Glomerular endothelial cell (primary cell): Measurements from ENCODE around the gene NME3. TPM values are rescaled to one million over a fixed set of nuclear protein-coding genes. Genes with fewer than 3 reads are reported as not detected.
"Not testable (repeated sequence)": the region's sequence is repeated elsewhere in the genome, so short reads cannot be mapped to it uniquely, and the experiment has no call there.

Experiments used
- DNase-seq: peaks from one replicate; pipeline ENCODE4 v3.0.0-alpha.2; 2011; ENCODE audit warnings: low read depth, low spot score; ENCODE audit errors: extremely low read depth
- total RNA-seq: library from RNA; depleted of rRNA; stranded (reverse); fragments of >200 nt; gene quantifications from 2 replicates; pipeline ENCODE4 v1.2.3, GENCODE V29; 2015

NME3 gene
- 70.4 and 72.6 TPM in 2 replicates for total RNA-seq

DNA sequence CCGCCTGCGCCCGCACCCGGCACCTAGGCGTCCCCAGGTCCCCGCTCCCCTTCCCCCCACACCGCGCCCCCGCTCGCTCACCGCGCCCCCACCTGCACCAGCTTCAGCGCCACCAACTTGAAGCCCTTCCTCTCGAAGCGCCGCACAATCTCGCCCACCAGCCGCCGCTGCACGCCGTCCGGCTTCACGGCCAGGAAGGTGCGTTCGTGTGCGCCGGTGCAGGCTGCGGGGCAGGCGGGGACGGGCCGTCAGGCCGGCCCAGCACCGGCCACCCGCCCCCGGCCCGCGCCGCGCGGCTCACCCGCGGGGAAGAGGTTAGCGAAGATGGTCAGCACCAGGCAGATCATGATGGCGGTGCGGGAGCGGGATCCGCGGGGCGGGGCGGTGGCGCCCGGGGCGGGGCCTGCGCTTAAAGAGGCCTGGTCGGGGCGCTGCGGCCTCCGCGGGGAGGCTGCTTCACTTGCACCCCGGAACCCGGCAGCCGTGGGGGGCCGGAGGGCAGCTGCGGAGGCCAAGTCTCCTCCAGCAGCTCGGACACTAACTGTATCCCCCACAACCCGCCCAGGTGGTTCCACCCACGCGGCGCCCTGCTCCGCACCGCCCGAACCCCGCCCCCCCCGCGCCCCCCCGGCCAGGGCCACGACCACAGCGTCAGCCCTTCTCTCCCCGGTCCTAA lies at the start of gene NME3:
NME3 (minus strand) TSS at position 356 of the 676 bp plus-strand sequence; CDS start at position 347, 9 bp downstream.
- no peak for DNase-seq

DNA sequence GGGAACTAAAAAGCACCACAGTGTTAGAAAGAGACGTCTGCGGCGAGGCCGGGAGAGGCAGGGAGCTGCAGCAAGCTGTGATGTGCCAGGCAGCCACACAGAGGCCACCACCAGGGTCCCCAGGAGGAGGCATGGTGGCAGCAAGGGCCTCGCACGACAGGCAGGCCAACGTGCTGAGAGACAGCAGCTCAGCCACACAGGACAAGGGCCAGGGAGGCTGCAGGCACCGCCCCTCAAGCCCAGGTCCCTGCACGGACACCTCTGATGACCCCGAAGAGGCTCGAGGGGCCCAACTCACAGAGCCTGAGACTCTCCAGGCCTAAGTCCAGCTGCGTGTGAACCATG lies 49.6 kb upstream of the NME3 start:
- DNase-seq, result no peak

GRCh38 chr16:1820096-1820945 lies 49.0 kb upstream of the NME3 start:
- no peak for DNase-seq

GRCh38 chr16:1819611-1820010 lies 48.3 kb upstream of the NME3 start:
- DNase-seq, result no peak

DNA sequence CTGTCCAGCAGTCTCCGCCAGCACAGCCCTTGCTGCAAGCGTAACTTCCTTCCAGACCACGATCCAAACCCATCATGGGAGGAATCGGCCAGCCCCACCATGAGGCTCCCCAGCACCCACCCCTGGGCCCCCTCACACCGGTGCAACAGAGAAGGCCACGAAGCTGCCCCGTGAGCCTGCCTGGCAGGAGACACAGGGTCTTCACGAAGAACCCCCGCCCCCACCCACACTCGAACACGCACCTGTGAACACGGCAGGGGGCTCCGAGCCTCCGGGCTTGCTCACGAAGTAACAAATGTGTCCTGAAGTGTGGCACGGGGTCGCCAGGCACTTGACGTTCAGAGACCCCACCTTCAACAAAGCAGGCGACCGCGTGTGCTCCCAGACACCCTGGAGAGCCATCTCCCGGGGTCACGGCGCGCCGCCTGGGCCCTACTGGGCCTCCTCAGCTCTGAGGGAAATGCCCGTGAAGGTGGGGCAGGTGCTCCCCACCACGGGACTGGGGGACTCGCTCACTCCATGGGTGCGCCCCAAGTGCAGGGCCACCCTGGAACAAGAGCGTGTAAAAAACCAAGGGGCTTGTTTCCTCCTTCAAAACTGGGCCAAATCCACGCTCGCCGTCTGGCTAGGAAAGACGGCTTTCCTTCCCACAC lies 47.7 kb upstream of the NME3 start:
- no peak for DNase-seq

DNA sequence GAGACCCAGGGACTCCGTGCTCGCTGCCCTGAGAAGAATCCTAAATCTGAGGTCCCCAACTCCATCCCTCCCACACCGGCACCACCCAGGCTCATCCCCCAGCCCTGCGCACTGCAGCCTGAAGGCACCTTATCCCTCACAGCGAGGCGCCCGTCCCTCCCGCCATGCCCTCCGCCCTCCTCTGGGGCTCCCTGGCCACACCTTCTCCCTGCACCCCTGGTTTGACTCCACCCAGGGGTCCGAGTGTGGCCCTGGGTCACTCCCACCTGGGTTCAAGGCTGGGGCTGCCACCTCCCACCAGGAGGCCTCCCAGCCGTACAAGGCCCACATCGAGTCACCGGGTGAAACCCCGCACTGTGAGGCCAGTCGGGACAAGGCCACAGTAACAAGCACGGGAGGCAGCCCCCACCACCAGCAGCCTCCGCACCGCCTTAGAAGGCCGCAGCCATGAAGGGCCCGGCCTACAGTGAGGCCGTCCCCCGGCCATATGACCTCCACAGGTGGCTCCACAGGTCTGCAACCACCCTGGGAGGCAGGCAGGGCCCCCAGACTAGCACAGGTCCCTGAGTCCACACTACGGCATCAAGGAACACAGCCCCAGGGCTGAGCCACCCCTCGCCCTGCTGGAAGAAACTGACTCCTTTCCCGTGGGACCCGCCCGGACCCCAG lies 47.0 kb upstream of the NME3 start:
- DNase-seq, result no peak

DNA sequence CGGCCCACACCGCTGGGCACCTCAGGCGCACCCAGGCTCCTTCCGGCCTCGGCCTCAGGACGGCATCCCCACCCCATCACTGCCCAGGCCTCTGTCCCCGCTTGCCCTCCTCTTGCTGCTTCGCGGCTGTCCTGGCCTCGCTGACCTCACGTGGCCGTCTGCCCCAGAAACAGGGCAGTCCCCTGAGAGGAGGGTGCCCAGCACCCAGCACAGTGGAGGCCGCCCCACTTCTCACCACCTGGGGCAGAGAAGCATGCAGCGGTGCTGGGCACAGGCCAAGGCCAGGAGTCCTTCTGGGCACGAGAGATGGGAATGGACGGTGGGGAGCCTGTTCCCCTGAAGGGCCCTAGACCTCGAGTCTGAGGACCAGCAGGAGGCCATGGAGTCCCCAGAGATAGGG lies 46.4 kb upstream of the NME3 start:
- no peak for DNase-seq

DNA sequence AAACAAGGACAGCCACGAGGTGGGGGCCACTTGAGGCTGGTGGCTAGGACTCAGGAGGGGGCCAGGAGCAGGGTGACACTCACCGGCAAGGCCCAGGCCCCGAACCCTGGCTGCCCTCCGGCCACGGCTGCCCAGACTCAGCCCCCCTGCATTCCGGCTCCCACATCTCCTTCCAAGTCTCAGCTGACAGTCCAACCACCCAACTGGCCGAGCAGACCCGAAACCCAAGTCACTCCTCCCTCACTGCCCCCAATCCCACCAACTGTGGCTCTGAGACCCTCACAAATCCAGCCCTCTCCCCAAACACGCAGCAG lies 45.9 kb upstream of the NME3 start:
- no peak for DNase-seq

DNA sequence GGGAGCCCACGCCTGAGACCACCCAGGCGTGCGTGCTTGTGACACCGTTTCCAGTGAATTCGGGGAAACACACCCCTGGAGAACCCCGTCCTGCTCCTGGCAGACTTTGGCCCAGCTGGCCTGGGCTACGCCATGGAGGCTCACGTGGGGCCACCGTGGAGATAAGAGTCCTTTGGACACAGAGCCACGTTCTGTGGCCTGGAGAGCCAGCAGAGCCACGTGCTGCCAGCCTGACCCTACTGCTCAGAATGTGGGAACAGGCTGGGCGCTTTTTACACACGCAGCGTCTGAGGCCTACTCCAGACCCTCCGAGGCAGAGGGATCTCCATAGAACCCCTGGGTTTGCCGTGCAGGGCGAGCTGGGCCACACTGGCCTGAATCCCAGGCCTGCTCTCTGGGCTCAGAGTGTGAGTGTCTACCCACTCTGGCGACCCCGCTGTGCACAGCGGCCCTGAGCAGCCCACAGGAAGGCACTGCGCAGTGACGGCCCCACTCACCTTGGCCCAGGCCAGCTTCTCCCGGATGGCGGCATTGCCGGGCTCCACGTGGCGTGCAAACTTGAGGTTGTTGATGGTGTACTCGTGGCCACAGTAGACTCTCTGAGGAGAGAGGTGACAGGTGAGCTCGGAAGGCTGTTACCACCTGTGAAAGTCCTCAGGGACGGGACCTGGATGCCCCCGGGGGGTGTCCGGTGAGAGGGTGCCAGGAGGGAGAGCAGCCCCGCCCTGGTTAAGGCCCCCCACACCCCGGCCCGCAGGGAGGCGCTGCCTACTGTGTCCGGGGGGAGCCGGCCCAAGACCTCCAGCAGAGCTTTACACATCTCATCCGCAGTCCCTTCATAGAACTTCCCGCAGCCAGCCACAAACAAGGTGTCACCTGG lies 45.3 kb upstream of the NME3 start:
- DNase-seq, result no peak

- DNase-seq, result no peak
Observed at GRCh38 chr16:1815461-1815860, 44.1 kb upstream of the NME3 start.

DNA sequence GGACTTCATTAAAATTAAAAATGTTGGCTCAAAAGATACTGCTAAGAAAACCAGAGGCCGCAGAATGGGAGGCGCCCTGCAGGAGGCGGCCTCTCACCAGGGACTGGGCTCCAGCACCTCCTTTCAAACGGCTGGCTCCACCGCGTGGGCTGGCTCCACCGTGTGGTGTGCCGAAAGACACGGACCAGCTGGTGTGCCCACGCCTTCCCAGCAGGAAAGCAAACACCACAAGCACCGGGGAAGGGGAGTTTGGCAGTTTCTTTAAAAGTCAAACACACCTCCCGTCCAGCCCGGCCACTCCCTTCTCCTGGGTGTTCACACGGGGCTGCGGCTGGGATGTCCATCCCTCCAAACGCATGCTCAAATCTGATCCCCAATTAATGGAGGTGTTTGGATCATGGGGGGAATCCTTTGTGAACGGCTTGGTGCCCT lies 41.4 kb upstream of the NME3 start:
- DNase-seq, result no peak

DNA sequence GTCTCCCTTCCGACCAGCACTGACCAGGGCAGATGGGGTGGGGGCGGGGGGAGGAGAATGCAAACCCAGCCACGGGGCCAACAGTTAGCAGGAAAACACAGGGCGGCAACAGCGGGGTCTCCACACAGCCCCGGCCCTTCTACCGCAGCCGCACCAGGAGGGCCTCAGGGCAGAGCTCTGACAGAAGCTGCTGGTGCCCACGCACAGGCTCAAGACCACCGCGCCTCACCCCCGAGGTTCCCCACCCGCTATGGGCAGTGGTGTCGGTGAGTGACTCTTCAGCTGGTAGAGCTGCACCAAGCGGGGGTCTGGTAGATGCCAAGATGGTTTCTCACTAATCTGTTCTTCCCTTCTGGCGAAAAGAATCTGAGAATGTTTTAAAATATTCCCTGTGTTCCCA lies 39.2 kb upstream of the NME3 start:
- DNase-seq, result no peak

DNA sequence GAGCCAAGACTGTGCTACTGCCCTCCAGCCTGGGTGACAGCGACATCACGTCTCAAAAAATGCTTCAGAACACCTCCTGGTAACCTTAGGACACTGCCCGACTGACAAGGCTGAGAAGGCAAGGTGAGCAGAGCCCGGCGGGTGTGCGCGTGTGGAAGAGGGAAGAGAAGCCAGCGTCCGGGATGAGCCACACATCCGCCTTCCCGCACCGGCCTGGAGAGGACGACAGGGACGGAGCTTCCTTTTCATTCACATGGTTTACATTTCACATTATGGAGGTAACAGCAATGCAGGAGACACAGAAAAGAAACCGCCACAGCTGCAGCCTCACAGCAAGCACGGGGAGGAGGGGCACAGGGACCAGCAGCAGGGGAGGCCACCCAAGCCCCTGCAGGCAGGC lies 38.8 kb upstream of the NME3 start:
- no peak for DNase-seq

GRCh38 chr16:1809281-1809801 lies 38.0 kb upstream of the NME3 start:
- DNase-seq, result no peak

- no peak for DNase-seq
Observed at GRCh38 chr16:1808691-1809090, 37.3 kb upstream of the NME3 start.

GRCh38 chr16:1807626-1808025 lies 36.3 kb upstream of the NME3 start:
- DNase-seq, result no peak

DNA sequence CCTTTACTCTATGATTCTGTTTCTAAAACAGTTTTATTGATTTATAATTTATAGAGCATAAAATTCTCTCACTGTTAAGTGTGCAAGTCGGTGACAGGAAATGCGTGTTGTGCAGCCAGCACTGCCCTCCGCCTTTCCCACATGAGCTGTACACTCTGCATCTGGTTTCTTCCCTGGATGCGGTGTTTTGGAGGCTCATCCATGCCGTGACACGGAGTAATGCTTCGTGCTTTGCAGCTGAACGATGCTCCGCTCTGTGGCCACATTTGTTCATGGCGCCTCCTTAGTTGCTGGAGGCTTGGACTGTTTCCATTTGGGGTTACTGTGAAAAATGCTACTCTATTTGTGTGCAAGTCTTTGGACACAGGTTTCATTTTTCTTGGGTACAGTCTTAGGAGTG lies 29.4 kb upstream of the NME3 start:
- no peak for DNase-seq

DNA sequence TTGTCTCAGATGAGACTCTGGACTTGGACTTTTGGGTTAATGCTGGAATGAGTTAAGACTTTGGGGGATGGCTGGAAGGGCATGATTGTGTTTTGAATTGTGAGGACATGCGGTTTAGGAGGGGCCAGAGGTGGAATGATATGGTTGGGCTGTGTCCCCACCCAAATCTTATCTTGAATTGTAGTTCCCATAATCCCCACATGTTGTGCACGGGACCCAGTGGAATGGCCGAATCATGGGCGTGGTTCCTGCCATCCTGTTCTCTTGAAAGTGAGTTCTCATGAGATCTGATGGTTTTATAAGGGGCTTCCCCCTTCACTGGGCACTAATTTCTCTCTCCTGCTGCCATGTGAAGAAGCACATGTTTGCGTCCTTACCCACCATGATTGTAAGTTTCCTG lies 27.9 kb upstream of the NME3 start:
- DNase-seq, result not testable (repeated sequence)

- DNase-seq, result no peak
Observed at GRCh38 chr16:1794908-1795666, 23.7 kb upstream of the NME3 start.
